ENCODE data around the gene EPHA1.
"Not testable (repeated sequence)": the region's sequence is repeated elsewhere in the genome, so short reads cannot be mapped to it uniquely, and the experiment has no call there.

EPHA1 gene

GRCh38 chr7:143429770-143430698 lies 21.4 kb upstream of the EPHA1 start:
- no peak for DNase-seq

DNA sequence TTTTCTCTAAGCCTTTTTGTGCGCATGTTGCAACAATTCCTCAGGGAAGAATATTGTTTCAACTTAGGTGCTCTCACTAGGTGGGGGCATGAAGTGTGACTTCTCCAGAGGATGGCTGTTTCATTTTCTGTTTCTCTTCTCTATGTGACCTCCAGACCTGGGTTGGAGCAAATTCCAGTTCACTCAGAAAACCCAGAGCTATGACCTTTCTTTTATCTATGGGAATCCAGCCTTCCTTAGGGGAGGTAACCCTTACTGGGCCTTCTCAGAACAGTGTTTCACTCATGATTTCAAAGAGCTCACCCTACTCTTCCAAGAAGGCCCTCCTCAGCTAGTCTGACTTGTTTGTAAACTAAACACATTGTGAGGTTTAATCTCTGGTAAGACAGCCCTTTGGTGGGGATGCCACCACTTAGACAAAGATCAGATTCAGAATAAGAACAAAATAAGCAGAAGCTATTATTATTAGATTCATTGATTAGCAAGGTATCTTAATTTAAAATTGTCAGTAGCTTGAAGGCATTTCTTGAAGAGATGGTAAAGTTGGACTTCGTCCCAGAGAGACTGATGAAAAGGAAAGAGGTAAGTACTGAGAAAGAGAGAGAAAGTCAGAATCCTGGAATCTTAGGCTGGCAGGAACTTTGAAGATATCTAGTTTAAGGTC lies 18.0 kb upstream of the EPHA1 start:
- no peak for DNase-seq

DNA sequence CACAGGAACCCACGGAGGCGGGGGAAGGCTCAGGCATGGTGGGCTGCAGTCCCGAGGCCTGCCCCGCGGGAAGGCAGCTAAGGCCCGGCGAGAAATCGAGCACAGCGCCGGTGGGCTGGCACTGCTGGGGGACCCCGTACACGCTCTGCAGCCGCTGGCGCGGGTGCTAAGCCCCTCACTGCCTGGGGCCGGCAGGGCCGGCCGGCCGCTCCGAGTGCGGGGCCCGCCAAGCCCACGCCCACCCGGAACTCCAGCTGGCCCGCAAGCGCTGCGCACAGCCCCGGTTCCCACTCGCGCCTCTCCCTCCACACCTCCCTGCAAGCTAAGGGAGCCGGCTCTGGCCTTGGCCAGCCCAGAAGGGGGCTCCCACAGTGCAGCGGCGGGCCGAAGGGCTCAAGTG lies 15.8 kb upstream of the EPHA1 start:
- not testable (repeated sequence) for DNase-seq

DNA sequence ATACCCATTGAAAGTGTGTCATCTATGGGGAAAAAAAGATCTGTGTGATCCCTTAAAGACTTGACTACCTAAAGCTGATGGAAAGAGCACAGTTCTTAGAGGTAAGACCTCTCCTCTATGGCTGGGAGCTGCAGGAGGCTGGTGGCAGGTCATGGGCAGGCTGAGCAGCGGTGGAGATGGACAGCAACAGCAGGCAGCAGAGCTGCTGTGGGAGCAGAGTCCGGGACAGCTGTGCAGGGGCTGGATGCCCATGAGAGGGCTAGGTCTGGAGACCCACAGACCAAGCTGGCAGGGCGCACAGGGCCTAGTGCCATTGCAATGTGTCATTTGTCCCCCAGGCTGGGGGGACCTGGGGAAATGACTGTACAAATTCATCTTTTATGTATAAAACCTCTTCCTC lies 13.4 kb upstream of the EPHA1 start:
- DNase-seq: no peak

DNA sequence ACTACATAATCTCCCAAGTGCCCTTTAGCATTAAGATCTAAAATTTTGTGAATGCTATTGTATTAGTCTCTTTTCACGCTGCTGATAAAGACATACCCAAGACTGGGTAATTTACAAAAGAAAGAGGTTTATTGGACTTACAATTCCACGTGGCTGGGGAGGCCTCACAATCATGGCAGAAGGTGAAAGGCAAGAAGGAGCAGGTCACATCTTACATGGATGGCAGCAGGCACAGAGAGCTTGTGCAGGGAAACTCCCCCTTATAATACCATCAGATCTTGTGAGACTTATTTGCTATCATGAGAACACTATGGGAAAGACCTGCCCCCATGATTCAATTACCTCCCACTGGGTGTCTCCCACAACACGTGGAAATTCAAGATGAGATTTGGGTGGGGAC lies 12.0 kb upstream of the EPHA1 start:
- not testable (repeated sequence) for DNase-seq

DNA sequence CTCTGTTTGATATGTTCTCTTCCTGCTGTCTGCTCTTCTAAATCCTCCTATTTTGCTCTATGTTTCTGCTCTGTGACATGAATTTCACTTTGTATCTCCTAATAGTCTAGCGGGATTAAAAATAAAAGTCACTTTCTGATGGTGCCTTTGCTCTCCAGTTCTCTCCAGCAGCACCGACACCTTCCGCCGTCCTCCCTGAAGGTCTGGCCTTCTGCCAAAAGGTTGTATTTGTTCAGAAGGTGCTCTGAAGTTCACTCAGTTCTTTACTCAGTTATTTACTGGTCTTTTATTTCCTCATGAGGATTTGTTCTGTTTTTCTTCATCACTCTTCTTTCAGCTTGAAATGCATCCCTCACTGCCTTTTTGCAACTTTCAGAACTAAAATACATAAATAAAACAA lies 11.2 kb upstream of the EPHA1 start:
- no peak for DNase-seq

GRCh38 chr7:143418681-143419458 lies 10.2 kb upstream of the EPHA1 start:
- DNase-seq: no peak

GRCh38 chr7:143417734-143418383 lies 9.2 kb upstream of the EPHA1 start:
- no peak for DNase-seq

DNA sequence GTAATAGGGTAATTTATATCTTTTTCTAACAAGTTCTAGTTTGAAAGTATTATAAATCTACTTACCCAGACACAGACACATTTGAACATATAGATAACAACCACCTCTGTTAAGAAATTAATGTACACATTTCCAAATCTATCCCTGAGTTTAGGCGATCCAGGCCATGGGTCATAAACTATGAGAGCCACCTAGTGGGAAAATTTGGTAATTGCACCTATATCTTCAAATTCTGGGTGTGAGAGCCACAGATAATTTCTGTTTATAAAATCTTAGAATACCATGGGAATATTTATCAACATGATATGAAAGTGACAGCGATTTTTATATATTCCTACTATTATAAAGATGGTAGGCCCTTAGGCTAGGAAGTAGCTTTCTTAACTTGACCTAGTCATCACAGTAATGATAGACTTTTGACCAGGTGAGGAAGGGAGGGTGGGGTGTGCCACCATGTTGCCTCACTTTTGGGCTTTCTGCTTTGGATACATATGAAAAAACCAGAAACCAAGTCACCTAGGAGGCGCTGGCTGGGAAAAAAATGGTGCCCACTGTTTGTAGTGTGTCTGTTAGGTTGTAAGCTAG lies 8.0 kb upstream of the EPHA1 start:
- no peak for DNase-seq

GRCh38 chr7:143415742-143416397 lies 7.2 kb upstream of the EPHA1 start:
- no peak for DNase-seq

DNA sequence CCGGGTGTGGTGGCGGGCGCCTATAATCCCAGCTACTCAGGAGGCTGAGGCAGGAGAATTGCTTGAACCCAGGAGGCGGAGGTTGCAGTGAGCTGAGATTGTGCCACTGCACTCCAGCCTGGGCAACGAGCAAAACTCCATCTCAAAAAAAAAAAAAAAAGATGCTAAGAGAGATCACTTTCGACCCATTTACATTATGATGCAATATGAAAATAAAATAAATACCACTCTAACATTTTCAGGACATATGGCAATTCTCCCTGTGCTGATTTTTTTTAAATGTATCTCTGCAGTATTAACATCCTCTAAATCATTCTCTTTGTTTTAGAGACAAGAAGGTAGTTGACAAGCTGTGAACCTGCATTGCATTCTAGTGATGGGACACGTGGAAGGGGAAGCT lies 6.6 kb upstream of the EPHA1 start:
- DNase-seq: not testable (repeated sequence)

DNA sequence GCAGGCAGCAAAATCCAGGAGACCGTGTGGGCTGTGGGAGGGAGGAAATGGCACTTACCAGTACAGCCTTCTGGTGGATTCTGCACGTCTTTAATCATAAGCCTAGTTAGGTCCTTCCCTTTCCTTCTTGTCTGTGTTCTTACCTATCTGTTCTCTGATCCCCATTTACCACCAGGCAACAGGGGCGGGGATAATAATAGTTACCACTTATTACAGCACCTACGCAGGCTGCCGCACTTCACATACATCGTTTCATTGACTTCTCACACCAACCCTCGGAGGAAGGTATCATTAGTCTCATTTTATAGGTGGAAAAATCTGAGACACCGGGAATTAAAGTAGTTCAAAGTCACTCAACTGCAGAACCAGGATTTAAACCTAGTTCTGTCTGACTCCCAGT lies 4.5 kb upstream of the EPHA1 start:
- DNase-seq: no peak

DNA sequence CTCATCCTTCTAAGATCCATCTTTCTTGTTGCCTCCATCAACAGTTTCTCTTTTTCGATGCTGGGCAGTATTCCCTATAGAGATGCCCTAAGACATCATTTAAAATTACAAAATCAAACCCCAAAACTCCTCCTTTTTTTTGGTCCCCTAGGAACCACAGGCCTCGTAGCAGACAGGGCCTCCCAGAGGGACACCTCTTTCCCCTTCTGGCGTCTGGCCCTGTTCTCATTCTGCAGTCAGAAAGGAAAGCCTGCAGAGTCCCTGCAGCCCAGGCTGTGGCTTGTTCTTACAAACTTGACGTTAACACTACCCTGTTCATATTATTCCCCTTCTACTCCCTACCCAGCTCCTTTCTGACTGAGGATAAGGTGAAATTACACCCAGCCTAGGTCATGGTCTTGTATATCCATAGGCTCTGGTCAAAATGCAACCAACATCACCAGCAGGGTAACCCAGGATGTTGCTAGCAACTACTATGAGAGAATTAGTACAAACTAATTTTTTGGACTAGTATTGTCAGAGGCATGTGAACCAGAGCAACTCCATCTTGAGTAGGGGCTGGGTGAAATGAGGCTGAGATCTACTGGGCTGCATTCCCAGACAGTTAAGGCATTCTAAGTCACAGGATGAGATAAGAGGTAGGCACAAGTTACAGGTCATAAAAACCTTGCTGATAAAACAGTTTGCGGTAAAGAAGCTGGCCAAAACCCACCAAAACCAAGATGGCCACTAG lies 3.5 kb upstream of the EPHA1 start:
- DNase-seq: no peak

- DNase-seq: peak; percentile 90
These were observed 1.9 kb upstream of the EPHA1 start for GRCh38 chr7:143410521-143411004.

- DNase-seq: no peak
These were observed 387 bp downstream of the EPHA1 start for GRCh38 chr7:143408252-143408685.

GRCh38 chr7:143407287-143408251 lies 1.1 kb downstream of the EPHA1 start:
- DNase-seq: no peak

- no peak for DNase-seq
These were observed 2.7 kb downstream of the EPHA1 start for GRCh38 chr7:143406002-143406357.

DNA sequence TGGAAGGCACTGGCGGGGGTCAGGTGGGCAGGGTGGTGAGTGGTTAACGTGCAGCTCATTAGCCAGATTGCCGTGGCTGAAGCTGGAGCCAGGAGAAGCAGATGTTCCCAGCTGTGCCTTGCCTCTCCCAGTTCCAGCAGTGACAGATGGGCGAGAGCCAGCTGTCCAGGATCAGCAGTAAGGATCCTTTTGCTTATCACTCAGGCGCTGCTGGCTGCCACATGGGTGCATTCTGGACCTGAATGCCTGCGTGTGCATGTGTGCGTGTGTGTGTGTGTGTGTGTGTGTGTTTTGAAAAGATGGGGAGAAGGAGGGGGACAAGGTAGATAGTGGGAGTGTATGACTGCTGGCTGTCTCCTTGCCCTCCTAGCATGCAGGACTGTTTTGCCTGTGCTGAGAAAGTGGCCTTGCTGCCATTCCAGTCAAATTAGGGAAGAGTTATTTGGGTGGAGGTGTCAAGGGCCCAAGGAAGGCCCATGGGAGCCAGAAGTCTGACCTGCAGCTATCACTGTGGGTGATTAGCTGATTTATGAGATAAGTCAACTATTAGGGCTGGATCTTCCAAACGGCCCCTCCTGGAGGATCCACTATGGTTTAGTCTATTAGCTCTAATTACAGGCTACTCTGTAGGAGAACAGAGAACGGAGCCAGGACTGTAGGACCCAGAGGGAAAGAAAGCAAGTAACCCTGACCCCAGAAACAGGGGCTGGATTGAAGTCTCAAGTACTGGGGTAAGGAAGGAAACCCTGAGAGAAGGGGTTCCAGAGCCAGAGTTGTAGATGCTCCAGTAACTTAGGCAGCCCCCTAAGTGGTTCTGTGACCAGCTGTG lies 3.3 kb downstream of the EPHA1 start:
- DNase-seq: no peak

GRCh38 chr7:143402233-143402632 lies 6.4 kb downstream of the EPHA1 start:
- DNase-seq: not testable (repeated sequence)

Measured in SIG-M5 (cell line).